Neural crest cell (in vitro differentiated cells): ENCODE measurements around the gene FGA. TPM values are rescaled to one million over a fixed set of nuclear protein-coding genes. Genes with fewer than 3 reads are reported as not detected.

Experiments used
- DNase-seq: peaks from one replicate; pipeline ENCODE4 v3.0.0; 2021; ENCODE audit warnings: low read depth, mixed read lengths, low spot score
- H3K27ac Mint-ChIP-seq: one replicate; pipeline ENCODE4 v1.8.0; 2021; ENCODE audit warnings: mild to moderate bottlenecking, mixed read lengths; ENCODE audit not compliant: unreplicated experiment
- H3K27me3 Mint-ChIP-seq: 2 replicates; pipeline ENCODE4 v1.8.0; 2021; ENCODE audit warnings: low read depth, mild to moderate bottlenecking, mixed read lengths
- H3K36me3 Mint-ChIP-seq: 2 replicates; pipeline ENCODE4 v1.8.0; 2021; ENCODE audit warnings: low read depth, mild to moderate bottlenecking, mixed read lengths
- H3K4me1 Mint-ChIP-seq: 2 replicates; pipeline ENCODE4 v1.8.0; 2021; ENCODE audit warnings: mixed read lengths
- H3K4me3 Mint-ChIP-seq: one replicate; pipeline ENCODE4 v1.8.0; 2021; ENCODE audit warnings: mild to moderate bottlenecking, mixed read lengths
- H3K9me3 Mint-ChIP-seq: 2 replicates; pipeline ENCODE4 v1.8.0; 2021; ENCODE audit warnings: mixed read lengths
- CTCF ChIP-seq: fragments of 200-600 bp; sonication (generic); conservative IDR thresholded peaks from 2 replicates; pipeline ENCODE4 v1.5.0; 2021; ENCODE audit warnings: antibody characterized with exemption, mild to moderate bottlenecking
- long read RNA-seq: library from polyadenylated mRNA; unstranded; transcript quantifications from one replicate; pipeline ENCODE4 v2.0.0, GENCODE V29; 2020
- total RNA-seq: library from RNA; stranded (reverse); gene quantifications from 2 replicates; pipeline ENCODE4 v1.2.1, GENCODE V29; 2021

Gene FGA
- not detected in 2 replicates for total RNA-seq
- long read RNA-seq, result 0 reads

GRCh38 chr4:154590329-154591006 lies at the start of gene FGA:
Gene FGA, minus strand, starts transcription at chr4:154590742. Its CDS starts 55 bp downstream, at chr4:154590687.
- H3K36me3 Mint-ChIP-seq, result no peaks in the 10 kb centered on the region
- no peak for DNase-seq
- H3K4me3 Mint-ChIP-seq, result no peak within 1 kb of the TSS
- peaks cover 17% of the 10 kb centered on the region for H3K27me3 Mint-ChIP-seq
- no peak within 1 kb of the TSS for H3K27ac Mint-ChIP-seq
- TF ChIP-seq CTCF, result no peak
- no peaks in the 10 kb centered on the region for H3K9me3 Mint-ChIP-seq
- peaks cover 7% of the 10 kb centered on the region for H3K4me1 Mint-ChIP-seq

GRCh38 chr4:154634058-154634457 lies 43.5 kb upstream of the FGA start:
- no peak for DNase-seq
- H3K27ac Mint-ChIP-seq, result no peak overlapping the region
- peaks cover 5% of the 10 kb centered on the region for H3K4me1 Mint-ChIP-seq
- peaks cover 48% of the 10 kb centered on the region for H3K27me3 Mint-ChIP-seq
- no peaks in the 10 kb centered on the region for H3K9me3 Mint-ChIP-seq
- no peak for TF ChIP-seq CTCF
- no peak overlapping the region for H3K4me3 Mint-ChIP-seq
- no peaks in the 10 kb centered on the region for H3K36me3 Mint-ChIP-seq

- Mint-ChIP-seq H3K9me3 (no peaks in the 10 kb centered on the region), H3K4me3 (no peak overlapping the region), H3K36me3 (no peaks in the 10 kb centered on the region), H3K4me1 (peaks cover 5% of the 10 kb centered on the region), H3K27ac (no peak overlapping the region), H3K27me3 (peaks cover 42% of the 10 kb centered on the region)
- TF ChIP-seq CTCF, result no peak
- no peak for DNase-seq
Observed at GRCh38 chr4:154631828-154632227, 41.3 kb upstream of the FGA start.

DNA sequence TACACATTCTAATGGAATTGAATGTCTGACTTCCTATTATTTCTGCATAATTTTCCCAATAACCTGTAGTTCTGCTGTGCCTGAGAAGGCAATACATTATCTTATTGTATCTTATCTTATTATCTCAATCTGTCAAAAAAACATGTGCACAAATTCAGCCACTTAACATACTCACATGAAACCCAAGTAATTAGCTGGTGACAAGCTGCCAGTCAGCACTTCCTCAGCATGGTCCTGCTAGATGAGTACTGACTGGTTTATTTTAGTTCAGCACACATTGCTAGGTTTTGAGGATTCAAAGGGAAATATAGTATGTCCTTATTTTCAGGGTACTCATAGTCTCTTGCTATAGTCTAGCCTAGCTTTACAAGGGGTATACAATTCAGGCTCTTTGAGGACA lies 39.8 kb upstream of the FGA start:
- Mint-ChIP-seq H3K9me3 (no peaks in the 10 kb centered on the region), H3K27ac (no peak overlapping the region)

GRCh38 chr4:154626793-154627484 lies 36.4 kb upstream of the FGA start:
- H3K4me3 Mint-ChIP-seq, result no peak overlapping the region

More for the DNA sequence above, 39.8 kb upstream of the FGA start:
- no peak for TF ChIP-seq CTCF
- Mint-ChIP-seq H3K4me1 (peaks cover 9% of the 10 kb centered on the region), H3K4me3 (no peak overlapping the region), H3K36me3 (no peaks in the 10 kb centered on the region), H3K27me3 (peaks cover 55% of the 10 kb centered on the region)
- DNase-seq, result no peak

More at GRCh38 chr4:154626793-154627484, 36.4 kb upstream of the FGA start:
- Mint-ChIP-seq H3K27me3 (peaks cover 51% of the 10 kb centered on the region), H3K4me1 (peaks cover 3% of the 10 kb centered on the region), H3K36me3 (no peaks in the 10 kb centered on the region), H3K27ac (no peak overlapping the region), H3K9me3 (no peaks in the 10 kb centered on the region)
- peak; percentile 75 for TF ChIP-seq CTCF
- peak; percentile 66 for DNase-seq
